PC-3 (cell line): ENCODE data around the gene SEC16A.

ENCODE experiments used
- CTCF ChIP-seq: fragments of 300-600 bp; sonication (generic); conservative IDR thresholded peaks from 2 replicates; pipeline ENCODE4 v1.5.1; 2017; ENCODE audit warnings: antibody characterized with exemption, low read depth, mild to moderate bottlenecking, low read length
- EZH2 ChIP-seq: fragments of 300-600 bp; sonication (generic); IDR thresholded peaks from one replicate; pipeline ENCODE4 v1.6.1; 2017; ENCODE audit warnings: antibody characterized with exemption, mild to moderate bottlenecking, low read length; ENCODE audit not compliant: unreplicated experiment
- EZH2phosphoT487 ChIP-seq: fragments of 300-600 bp; sonication (generic); IDR thresholded peaks from 2 replicates; pipeline ENCODE4 v1.6.1; 2018; ENCODE audit warnings: mild to moderate bottlenecking, antibody characterized with exemption, low read length, borderline replicate concordance

GRCh38 chr9:136525207-136525606 is 42.4 kb upstream of the SEC16A start:
- no peak for TF ChIP-seq CTCF
- TF ChIP-seq EZH2, result no peak
- no peak for TF ChIP-seq EZH2phosphoT487
